ENCODE measurements around the gene IDUA.
"Not testable (repeated sequence)": the region's sequence is repeated elsewhere in the genome, so short reads cannot be mapped to it uniquely, and the experiment has no call there.

IDUA gene

GRCh38 chr4:1046581-1047011 lies 59.8 kb downstream of the IDUA start:
- not testable (repeated sequence) for DNase-seq (ENCODE audit: low read depth)

- DNase-seq (ENCODE audit: low read depth), result no peak
Observed at GRCh38 chr4:1047106-1047975, 60.5 kb downstream of the IDUA start.

GRCh38 chr4:1047976-1048772 lies 61.3 kb downstream of the IDUA start:
- DNase-seq (ENCODE audit: low read depth), result no peak

GRCh38 chr4:1048773-1049590 lies 62.1 kb downstream of the IDUA start:
- no peak for DNase-seq (ENCODE audit: low read depth)

GRCh38 chr4:1049591-1049905 lies 62.7 kb downstream of the IDUA start:
- no peak for DNase-seq (ENCODE audit: low read depth)

- DNase-seq (ENCODE audit: low read depth), result no peak
Observed at GRCh38 chr4:1050486-1051213, 63.8 kb downstream of the IDUA start.

GRCh38 chr4:1051472-1051871 lies 64.6 kb downstream of the IDUA start:
- DNase-seq (ENCODE audit: low read depth), result no peak

GRCh38 chr4:1052231-1052671 lies 65.4 kb downstream of the IDUA start:
- DNase-seq (ENCODE audit: low read depth), result no peak

GRCh38 chr4:1053080-1053661 lies 66.3 kb downstream of the IDUA start:
- DNase-seq (ENCODE audit: low read depth), result no peak

- not testable (repeated sequence) for DNase-seq (ENCODE audit: low read depth)
Observed at GRCh38 chr4:1053891-1054290, 67.0 kb downstream of the IDUA start.
